ENCODE results near the gene PRCC. TPM values are rescaled to one million over a fixed set of nuclear protein-coding genes. Genes with fewer than 3 reads are reported as not detected.

PRCC gene
- total and polyA plus RNA-seq, 2 of the 13 experiments (the other 11 are each of a cell fraction or from before 2014, with no cell fraction given) = 24.2 to 40.5 TPM

DNA sequence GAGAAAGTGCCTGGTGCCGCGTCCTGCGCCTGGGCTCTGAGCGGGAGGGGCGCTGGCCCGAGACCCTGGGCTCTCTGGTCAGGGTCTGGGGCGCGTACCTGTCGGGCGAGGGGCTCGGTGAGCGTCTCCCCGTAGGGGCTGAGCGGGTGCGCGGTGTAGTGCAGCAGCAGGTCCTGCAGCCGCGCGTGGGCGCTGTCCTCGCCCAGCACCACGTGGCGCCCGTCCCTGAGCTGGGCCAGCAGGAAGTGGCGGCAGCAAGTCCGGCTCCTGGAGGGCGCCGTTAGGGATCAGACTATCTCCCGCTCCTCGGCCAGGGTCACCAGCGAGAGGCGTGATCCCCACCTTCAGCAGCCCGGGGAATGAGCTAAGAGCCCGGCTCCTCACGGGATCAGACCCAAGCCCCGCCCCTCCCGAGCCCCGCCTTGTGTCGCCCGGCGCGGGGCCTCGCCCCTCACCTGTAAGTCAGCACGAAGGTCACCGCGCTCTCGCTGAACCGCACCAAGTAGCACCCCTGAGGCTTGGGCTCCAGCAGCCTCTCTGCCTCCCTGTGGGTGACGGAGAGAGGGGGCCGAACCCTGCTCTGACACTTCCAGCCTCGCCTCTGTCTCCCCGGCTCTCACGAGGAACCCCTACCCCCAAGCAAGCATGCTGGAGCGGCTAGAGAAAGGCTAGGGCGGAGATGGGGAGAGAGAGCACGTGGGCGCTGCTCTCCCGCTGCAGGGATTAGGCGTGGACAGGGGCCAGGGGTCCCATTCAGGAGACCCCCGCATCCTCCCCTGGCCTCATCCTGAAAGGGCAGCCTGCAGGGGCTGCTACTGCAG lies 46.6 kb downstream of the PRCC start (continued):
- peak; percentile 45; the same call in 1 of the 2 replicates for TF ChIP-seq POLR2G (IDR thresholded peaks at IDR 0.05; ENCODE audit: low read depth, low read length)
- TF ChIP-seq FOXP1 (IDR thresholded peaks at IDR 0.05) = no peak
- no peak for TF ChIP-seq FOXP1 (CRISPR knock-in tag; IDR thresholded peaks at IDR 0.05)

DNA sequence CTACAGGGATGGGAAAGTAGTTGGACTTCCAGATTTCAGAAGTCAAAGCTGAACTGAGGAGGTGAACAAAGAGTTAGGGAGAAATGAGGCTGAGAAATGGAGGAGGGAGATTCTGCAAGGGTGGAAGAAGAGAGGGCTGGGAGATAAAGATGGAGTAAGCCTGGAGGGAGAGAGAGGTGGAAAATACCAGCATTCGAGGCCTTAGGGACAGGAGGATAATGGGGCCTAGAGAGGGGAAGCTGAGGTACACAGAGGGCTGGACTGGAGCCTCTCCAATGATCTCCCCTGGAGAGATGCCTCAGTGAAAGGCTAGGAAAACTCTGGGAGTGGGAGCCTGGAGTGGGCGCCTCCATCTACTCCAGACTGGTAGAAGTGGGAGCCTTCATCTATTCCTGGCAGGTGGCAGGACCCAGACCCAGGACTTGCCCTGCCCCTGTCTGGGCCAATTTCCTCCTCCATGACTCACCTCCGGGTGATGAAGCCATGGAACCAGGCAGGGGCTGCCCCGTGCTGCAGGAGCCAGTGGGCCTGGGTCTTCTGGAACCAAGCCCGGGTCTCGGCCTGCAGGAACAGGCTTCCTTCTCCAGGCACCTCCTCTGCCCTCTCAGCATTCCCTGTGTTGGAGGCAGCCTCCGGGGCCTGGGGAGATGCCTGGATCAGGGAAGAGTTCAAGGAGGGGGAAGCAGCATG lies 47.4 kb downstream of the PRCC start:
- Histone ChIP-seq H4K20me1 (ENCODE audit: insufficient read depth, low read length) (no peaks in the 10 kb centered on the region), H3K36me3 (replicated peaks in 1 of 2; ENCODE audit: control insufficient read depth in 1 of 2, insufficient read depth in 2 of 2, low read length in 2 of 2) (no peaks in the 10 kb centered on the region), H2AFZ (ENCODE audit: low read length) (no peak overlapping the region), H3K27me3 (ENCODE audit: control insufficient read depth in 1 of 2, insufficient read depth in 2 of 2, low read length in 2 of 2) (peaks cover 9 to 27% of the 10 kb centered on the region in 2 experiments; a peak in 4 of 5 replicates), H3K4me3 (replicated peaks in 1 of 3; ENCODE audit: insufficient read depth in 1 of 3, low read depth in 2 of 3, low read length in 3 of 3) (peak overlapping the region in 1 of 3 experiments; percentile 71; a peak in 2 of 6 replicates), H3K9ac (ENCODE audit: insufficient read depth, low read depth, low read length) (peak overlapping the region; percentile 44; the same call in 1 of the 2 replicates), H3K4me1 (ENCODE audit: insufficient read depth, low read length) (peaks cover 33% of the 10 kb centered on the region), H3K79me2 (ENCODE audit: insufficient read depth, low read length) (no peaks in the 10 kb centered on the region), H3K27ac (ENCODE audit: extremely low read length, insufficient read depth, low read length) (no peak overlapping the region), H3K9me3 (ENCODE audit: low read length) (no peaks in the 10 kb centered on the region), H3K4me2 (ENCODE audit: low read depth, low read length) (peak overlapping the region; percentile 85)
- no peak for FAIRE-seq
- in situ Hi-C loops (cut with HindIII; ENCODE audit: extremely low pct_ligation_motif_present, low pct_unique_long_range_greater_than_20kb) = no loop called here
- no peak for DNase-seq (ENCODE audit: low spot score)
- ChIA-PET POLR2A (interaction anchor here (0.8 to 1.7 kb wide), 4 partner anchors 9 to 86 kb away, joined by 3 to 6 read pairs (median 4); partner anchors contain the start of genes ISG20L2 and METTL25B), CTCF (ENCODE audit: low intra/inter-chr PET ratio, low total read pairs) (interaction anchor here (0.6 kb wide), 1 partner anchor 157 kb away, joined by 3 read pairs; no protein-coding TSS in a partner anchor)
- peak; percentile 6; the same call in 2 of the 3 replicates for ATAC-seq
- TF ChIP-seq FOSL2 (CRISPR knock-in tag; IDR thresholded peaks at IDR 0.05) (peak; percentile 51; the same call in 1 of the 2 replicates), RELA (CRISPR knock-in tag; IDR thresholded peaks at IDR 0.05) (no peak)
- BruUV-seq (replicated peaks) = no TSS peak
- intact Hi-C loops (cut with micrococcal nuclease; ENCODE audit: unreplicated experiment) = no loop called here
- 73% methylated on average over 3 of the region's 7 CpGs for WGBS (ENCODE audit: low lambda C conversion rate)
